Thymus (tissue), 11 donors: ENCODE measurements around the gene BOC. TPM values are rescaled to one million over a fixed set of nuclear protein-coding genes. Genes with fewer than 3 reads are reported as not detected.

ENCODE experiments used
- DNase-seq, 9 donors: peaks; one replicate each; pipeline ENCODE4 v3.0.0-alpha.2; 2013; ENCODE audit warnings: low spot score in 9 of 9, low read depth in 6 of 9, missing footprints in 1 of 9
- H3K27ac ChIP-seq, 2 donors: one replicate each; pipeline ENCODE4 v1.5.1; 2013; ENCODE audit warnings: control low read depth in 1 of 2, low read depth in 1 of 2, low read length in 1 of 2, mild to moderate bottlenecking in 1 of 2, moderate library complexity in 1 of 2
- H3K27me3 ChIP-seq, 2 donors: one replicate each; pipeline ENCODE4 v1.5.1; 2013; ENCODE audit warnings: low read length in 1 of 2; ENCODE audit not compliant: control insufficient read depth in 2 of 2, insufficient read depth in 1 of 2
- H3K36me3 ChIP-seq, 2 donors: one replicate each; pipeline ENCODE4 v1.5.1; 2013; ENCODE audit warnings: low read length in 1 of 2, mild to moderate bottlenecking in 1 of 2, moderate library complexity in 1 of 2; ENCODE audit not compliant: control insufficient read depth in 2 of 2, insufficient read depth in 2 of 2
- H3K4me1 ChIP-seq, 2 donors: one replicate each; pipeline ENCODE4 v1.5.1; 2013; ENCODE audit warnings: low read length in 2 of 2; ENCODE audit not compliant: control insufficient read depth in 2 of 2, insufficient read depth in 2 of 2
- H3K4me3 ChIP-seq, 2 donors: one replicate each; pipeline ENCODE4 v1.5.1; 2013; ENCODE audit warnings: low read length in 2 of 2, control low read depth in 1 of 2, mild to moderate bottlenecking in 1 of 2
- H3K9me3 ChIP-seq, 2 donors: one replicate each; pipeline ENCODE4 v1.5.1; 2013; ENCODE audit warnings: low read length in 1 of 2, mild to moderate bottlenecking in 1 of 2; ENCODE audit not compliant: control insufficient read depth in 2 of 2, insufficient read depth in 1 of 2
- WGBS: extraction: QIAGEN DNeasy Blood & Tissue Kit; methylation state at CpG from one replicate; pipeline ENCODE4 v1.1.7; 2013; 5-methylcytosine and 5-hydroxymethylcytosine counted together
- polyA plus RNA-seq: library from polyadenylated mRNA; stranded (reverse); fragments of 200-250 nt; gene quantifications from one replicate; pipeline ENCODE4 v1.2.3, GENCODE V29; 2013
- total RNA-seq: library from RNA; stranded (reverse); fragments of 120-200 nt; gene quantifications from one replicate; pipeline ENCODE4 v1.2.4, GENCODE V29; 2013
- donor health status: healthy.

BOC gene
- total and polyA plus RNA-seq, 2 donors, result 5.5 to 5.7 TPM

- Histone ChIP-seq H3K27me3 (no peaks in the 10 kb centered on the region), H3K4me3 (no peak overlapping the region), H3K27ac (no peak overlapping the region), H3K4me1 (no peaks in the 10 kb centered on the region), H3K36me3 (no peaks in the 10 kb centered on the region), H3K9me3 (no peaks in the 10 kb centered on the region)
- no peak for DNase-seq
- WGBS, result 99% methylated on average over 3 of the region's 3 CpGs
Measured at GRCh38 chr3:113288881-113289280, 77.5 kb downstream of the BOC start.

- Histone ChIP-seq H3K4me3 (no peak overlapping the region), H3K27me3 (no peaks in the 10 kb centered on the region), H3K9me3 (no peaks in the 10 kb centered on the region), H3K36me3 (peaks cover 0 to 3% of the 10 kb centered on the region in 2 donors), H3K27ac (no peak overlapping the region), H3K4me1 (no peaks in the 10 kb centered on the region)
- DNase-seq, result no peak
- 93% methylated on average over 6 of the region's 6 CpGs for WGBS
Measured at GRCh38 chr3:113291572-113291971, 80.2 kb downstream of the BOC start.

DNA sequence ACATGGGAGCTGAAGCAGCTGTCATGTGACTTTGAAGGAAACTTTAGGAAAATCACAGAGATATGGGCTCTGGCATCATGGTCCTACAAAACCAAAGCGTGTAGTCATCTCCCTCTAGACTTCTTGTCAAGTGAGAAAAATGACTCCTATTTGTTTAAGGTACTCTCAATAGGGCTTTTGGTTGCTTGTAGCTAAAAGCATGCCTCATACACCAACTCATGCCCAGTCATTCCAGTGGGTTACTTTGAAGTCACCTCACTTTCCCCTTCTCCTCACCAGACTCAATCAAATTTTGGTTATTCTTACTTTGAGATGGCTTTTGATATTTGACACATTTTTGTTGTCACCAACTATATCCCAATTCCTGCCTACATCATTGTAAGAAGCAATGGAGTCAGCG, 81.6 kb downstream of the BOC start:
- H3K36me3 ChIP-seq, result peaks cover 0 to 3% of the 10 kb centered on the region in 2 donors
- no peak overlapping the region for H3K4me3 ChIP-seq
- H3K9me3 ChIP-seq, result no peaks in the 10 kb centered on the region
- DNase-seq, result no peak
- no peaks in the 10 kb centered on the region for H3K4me1 ChIP-seq
- 97% methylated on average over 2 of the region's 2 CpGs for WGBS
- H3K27me3 ChIP-seq, result no peaks in the 10 kb centered on the region
- H3K27ac ChIP-seq, result no peak overlapping the region

DNA sequence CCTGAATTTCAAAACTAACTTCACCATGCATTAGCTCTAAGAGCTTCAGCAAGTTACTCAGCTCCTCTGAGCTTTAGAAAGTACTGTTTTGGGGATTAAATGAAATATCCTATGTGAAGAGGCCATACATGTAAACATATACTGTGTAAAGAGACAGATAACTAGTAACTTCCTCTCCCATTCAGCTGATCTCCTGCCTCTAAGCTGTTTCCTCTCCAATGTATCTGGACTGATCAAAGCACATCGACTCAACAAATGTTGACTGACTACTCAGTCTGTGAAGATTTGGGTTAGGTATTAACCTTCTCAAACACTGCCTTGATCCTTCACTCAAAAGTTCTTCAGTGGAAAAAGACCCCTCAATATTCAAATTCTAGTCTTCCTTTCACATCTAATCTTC, 82.0 kb downstream of the BOC start:
- Histone ChIP-seq H3K36me3 (peaks cover 0 to 3% of the 10 kb centered on the region in 2 donors), H3K9me3 (no peaks in the 10 kb centered on the region), H3K27me3 (no peaks in the 10 kb centered on the region), H3K4me3 (no peak overlapping the region), H3K27ac (no peak overlapping the region), H3K4me1 (no peaks in the 10 kb centered on the region)
- DNase-seq, result no peak
- WGBS, result 65% methylated on average over 1 of the region's 1 CpG

GRCh38 chr3:113295463-113295862, 84.1 kb downstream of the BOC start:
- Histone ChIP-seq H3K27ac (no peak overlapping the region), H3K9me3 (no peaks in the 10 kb centered on the region), H3K36me3 (peaks cover 0 to 3% of the 10 kb centered on the region in 2 donors), H3K27me3 (no peaks in the 10 kb centered on the region), H3K4me1 (no peaks in the 10 kb centered on the region), H3K4me3 (no peak overlapping the region)
- DNase-seq, result no peak

DNA sequence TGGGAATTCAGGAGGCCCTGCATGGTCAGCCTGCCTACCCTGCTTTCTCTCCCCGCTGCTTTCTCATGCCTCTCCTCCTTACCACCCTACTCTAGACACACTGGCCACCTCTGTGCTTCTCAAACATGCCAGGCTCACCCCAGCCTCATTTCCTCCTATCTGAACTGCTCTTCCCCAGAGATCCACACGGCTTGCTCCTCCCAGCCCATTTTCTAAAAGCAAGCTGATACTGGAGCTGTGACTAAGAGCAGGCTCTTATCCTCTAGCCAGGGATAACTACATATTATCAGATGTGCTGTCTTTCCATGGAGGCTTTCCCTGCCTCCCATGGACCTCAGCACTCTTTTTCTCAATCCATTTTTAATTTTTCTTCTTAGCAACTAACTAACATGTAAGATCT, 85.9 kb downstream of the BOC start:
- Histone ChIP-seq H3K27ac (no peak overlapping the region), H3K4me1 (no peaks in the 10 kb centered on the region), H3K36me3 (peaks cover 0 to 3% of the 10 kb centered on the region in 2 donors), H3K27me3 (no peaks in the 10 kb centered on the region), H3K4me3 (no peak overlapping the region), H3K9me3 (no peaks in the 10 kb centered on the region)
- 94% methylated on average over 2 of the region's 2 CpGs for WGBS
- DNase-seq, result no peak

DNA sequence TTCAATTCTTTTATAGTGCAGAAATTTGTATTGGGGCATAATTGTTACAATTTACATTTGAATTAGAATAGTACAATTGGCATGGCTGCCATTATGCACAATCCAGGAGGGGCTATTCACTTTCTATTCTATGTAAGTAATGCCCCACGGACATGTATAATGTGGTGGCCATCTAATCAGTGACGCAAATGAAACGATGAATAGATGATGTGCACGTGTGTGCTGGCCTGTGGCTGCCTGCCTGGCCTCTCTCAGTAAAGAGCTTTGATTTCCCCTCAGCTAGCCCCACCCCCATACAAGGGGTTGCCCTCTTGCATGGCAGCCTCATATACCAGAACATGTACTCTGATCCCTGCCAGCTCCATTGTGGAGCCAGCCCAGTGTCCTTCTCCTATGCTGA, 86.5 kb downstream of the BOC start:
- Histone ChIP-seq H3K27ac (no peak overlapping the region), H3K9me3 (no peaks in the 10 kb centered on the region), H3K4me1 (no peaks in the 10 kb centered on the region), H3K27me3 (no peaks in the 10 kb centered on the region), H3K36me3 (peaks cover 0 to 3% of the 10 kb centered on the region in 2 donors), H3K4me3 (no peak overlapping the region)
- WGBS, result 96% methylated on average over 4 of the region's 4 CpGs
- DNase-seq, result no peak

- Histone ChIP-seq H3K9me3 (no peaks in the 10 kb centered on the region), H3K4me3 (no peak overlapping the region), H3K36me3 (no peaks in the 10 kb centered on the region), H3K27ac (no peak overlapping the region), H3K4me1 (no peaks in the 10 kb centered on the region), H3K27me3 (no peaks in the 10 kb centered on the region)
- DNase-seq, result no peak
- 96% methylated on average over 2 of the region's 2 CpGs for WGBS
Measured at GRCh38 chr3:113300596-113300995, 89.2 kb downstream of the BOC start.

- Histone ChIP-seq H3K27ac (no peak overlapping the region), H3K4me3 (no peak overlapping the region), H3K27me3 (no peaks in the 10 kb centered on the region), H3K9me3 (no peaks in the 10 kb centered on the region), H3K4me1 (no peaks in the 10 kb centered on the region), H3K36me3 (no peaks in the 10 kb centered on the region)
- 95% methylated on average over 3 of the region's 3 CpGs for whole genome bisulfite sequencing
- no peak for DNase-seq
Measured at GRCh38 chr3:113304102-113304501, 92.7 kb downstream of the BOC start.
